Progenitor cell of endocrine pancreas (in vitro differentiated cells): ENCODE results near the gene EXOG. TPM values are rescaled to one million over a fixed set of nuclear protein-coding genes. Genes with fewer than 3 reads are reported as not detected.

Source experiments
- DNase-seq: peaks from one replicate; pipeline ENCODE4 v3.0.0; 2021; ENCODE audit warnings: low spot score; ENCODE audit not compliant: unreplicated experiment
- H3K27ac Mint-ChIP-seq: 2 replicates; pipeline ENCODE4 v1.8.0; 2021; ENCODE audit warnings: mild to moderate bottlenecking, moderate library complexity, mixed read lengths
- H3K27me3 Mint-ChIP-seq: 2 replicates; pipeline ENCODE4 v1.8.0; 2021; ENCODE audit warnings: mixed read lengths
- H3K36me3 Mint-ChIP-seq: 2 replicates; pipeline ENCODE4 v1.8.0; 2022; ENCODE audit warnings: mixed read lengths; ENCODE audit not compliant: insufficient read depth
- H3K4me1 Mint-ChIP-seq: 2 replicates; pipeline ENCODE4 v1.8.0; 2021; ENCODE audit warnings: low read depth, mixed read lengths
- H3K4me3 Mint-ChIP-seq: 2 replicates; pipeline ENCODE4 v1.8.0; 2021; ENCODE audit warnings: low read depth, mild to moderate bottlenecking, moderate library complexity, mixed read lengths
- H3K9me3 Mint-ChIP-seq: 2 replicates; pipeline ENCODE4 v1.8.0; 2021; ENCODE audit warnings: low read depth, mixed read lengths
- CTCF ChIP-seq: fragments of 200-600 bp; sonication (generic); IDR thresholded peaks from one replicate; pipeline ENCODE4 v1.5.0; 2021; ENCODE audit warnings: antibody characterized with exemption, mild to moderate bottlenecking; ENCODE audit not compliant: unreplicated experiment
- total RNA-seq: library from RNA; stranded (reverse); gene quantifications from 2 replicates; pipeline ENCODE4 v1.2.1, GENCODE V29; 2021

The EXOG gene
- total RNA-seq, 1 donor from 2014 or later: 15.2 TPM

GRCh38 chr3:38549082-38549481, 52.9 kb downstream of the EXOG start:
- no peak for DNase-seq
- Mint-ChIP-seq H3K36me3 (peaks cover 5% of the 10 kb centered on the region), H3K4me1 (peaks cover 9% of the 10 kb centered on the region), H3K27ac (no peak overlapping the region), H3K4me3 (no peak overlapping the region), H3K9me3 (no peaks in the 10 kb centered on the region), H3K27me3 (no peaks in the 10 kb centered on the region)
- no peak for TF ChIP-seq CTCF

DNA sequence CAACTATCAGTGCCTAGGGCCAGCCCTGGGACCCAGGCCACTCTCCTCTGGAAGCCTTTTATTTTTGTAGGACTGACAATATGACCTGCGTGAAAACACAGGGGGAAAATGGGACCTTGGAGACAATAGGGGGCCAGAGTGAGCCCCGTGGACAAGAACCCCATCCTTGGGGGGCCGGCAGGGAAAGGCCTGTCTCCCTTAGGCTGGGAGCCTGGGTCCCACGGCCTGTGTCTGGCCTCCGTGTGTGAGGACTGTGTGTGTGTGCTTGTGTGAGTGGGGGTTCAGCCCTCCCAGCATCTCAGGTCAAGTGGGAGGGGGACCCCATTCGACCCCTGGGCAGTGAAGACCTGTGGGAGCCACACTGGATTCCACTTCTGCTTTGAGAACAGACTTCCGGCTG, 53.3 kb downstream of the EXOG start:
- Mint-ChIP-seq H3K9me3 (no peaks in the 10 kb centered on the region), H3K27ac (no peak overlapping the region), H3K36me3 (peaks cover 5% of the 10 kb centered on the region), H3K4me3 (no peak overlapping the region), H3K4me1 (peaks cover 7% of the 10 kb centered on the region), H3K27me3 (no peaks in the 10 kb centered on the region)
- no peak for TF ChIP-seq CTCF
- DNase-seq: no peak

DNA sequence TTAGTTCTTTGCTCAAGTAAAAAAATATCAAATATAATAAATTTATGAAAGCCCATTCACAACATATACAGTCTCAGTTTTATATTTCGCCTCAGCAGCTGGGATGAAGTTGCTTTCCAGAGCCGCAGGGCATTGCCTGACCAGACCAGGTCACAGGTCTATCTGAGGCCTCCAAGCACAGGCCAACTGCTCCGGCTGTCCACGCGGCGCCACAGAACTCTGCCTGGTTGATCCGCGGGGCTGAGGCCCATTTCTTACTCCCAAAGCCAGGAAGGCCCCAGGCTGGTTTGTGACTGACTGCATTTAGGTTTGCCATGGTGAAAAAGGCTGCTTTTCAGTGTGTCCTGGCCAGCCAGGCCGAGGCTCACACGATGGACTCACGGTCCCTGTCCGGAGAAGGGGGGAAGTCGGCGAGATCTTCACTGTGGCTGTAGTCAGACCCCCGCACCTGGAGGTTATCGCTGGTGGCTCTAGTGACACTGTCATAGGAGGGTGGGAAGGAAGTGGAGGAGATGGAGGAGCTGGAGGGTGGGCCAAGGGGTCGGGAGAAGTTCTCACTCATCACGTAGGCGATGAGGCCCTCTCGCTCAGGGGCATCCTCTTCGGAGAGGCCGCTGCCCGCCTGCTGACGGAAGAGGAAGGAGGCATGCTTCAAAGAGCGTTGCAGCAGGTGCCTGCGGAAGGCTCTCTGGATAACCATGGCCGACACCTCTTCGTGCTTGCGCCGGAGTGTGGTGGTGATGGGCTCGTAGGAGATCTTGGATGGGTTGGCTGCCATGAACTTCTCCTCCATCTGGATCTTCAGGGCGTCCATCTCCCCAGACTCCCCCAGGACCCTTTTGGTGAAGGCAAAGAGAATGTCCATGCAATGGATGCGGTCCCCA, 54.1 kb downstream of the EXOG start:
- no peak for DNase-seq
- Mint-ChIP-seq H3K9me3 (no peaks in the 10 kb centered on the region), H3K4me3 (no peak overlapping the region), H3K27me3 (no peaks in the 10 kb centered on the region), H3K4me1 (peaks cover 7% of the 10 kb centered on the region), H3K36me3 (peaks cover 5% of the 10 kb centered on the region), H3K27ac (no peak overlapping the region)
- no peak for TF ChIP-seq CTCF

DNA sequence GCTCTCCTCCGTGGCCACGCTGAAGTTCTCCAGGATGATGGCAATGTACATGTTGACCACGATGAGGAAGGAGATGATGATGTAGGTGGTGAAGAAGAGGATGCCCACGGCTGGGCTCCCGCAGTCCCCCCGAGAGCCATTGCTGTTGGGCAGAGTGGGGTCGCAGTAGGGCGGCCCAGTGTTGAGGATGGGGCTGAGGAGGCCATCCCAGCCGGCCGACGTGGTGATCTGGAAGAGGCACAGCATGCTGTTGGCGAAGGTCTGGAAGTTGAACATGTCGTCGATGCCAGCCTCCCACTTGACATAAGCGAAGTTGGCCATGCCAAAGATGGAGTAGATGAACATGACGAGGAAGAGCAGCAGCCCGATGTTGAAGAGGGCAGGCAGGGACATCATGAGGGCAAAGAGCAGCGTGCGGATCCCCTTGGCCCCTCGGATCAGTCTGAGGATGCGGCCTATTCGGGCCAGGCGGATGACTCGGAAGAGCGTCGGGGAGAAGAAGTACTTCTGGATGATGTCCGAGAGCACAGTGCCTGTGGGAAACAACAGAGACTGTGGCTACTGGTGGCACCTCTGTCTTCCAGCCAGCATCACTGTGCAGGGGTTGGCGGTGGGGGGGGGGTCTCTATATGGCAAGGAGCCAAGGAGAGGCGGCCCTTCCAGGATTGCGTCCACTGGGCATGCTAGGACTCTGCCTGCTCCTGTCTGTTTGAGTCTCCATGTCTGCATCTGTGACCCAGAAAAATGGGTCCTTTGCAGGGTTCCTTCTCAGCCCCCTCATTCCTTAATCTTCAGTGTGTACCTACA, 55.1 kb downstream of the EXOG start:
- Mint-ChIP-seq H3K27me3 (no peaks in the 10 kb centered on the region), H3K4me1 (peaks cover 4% of the 10 kb centered on the region)
- no peak for DNase-seq

More for the DNA sequence above, 55.1 kb downstream of the EXOG start:
- H3K9me3 Mint-ChIP-seq: no peaks in the 10 kb centered on the region
- peaks cover 5% of the 10 kb centered on the region for H3K36me3 Mint-ChIP-seq
- no peak for TF ChIP-seq CTCF
- H3K4me3 Mint-ChIP-seq: no peak overlapping the region
- H3K27ac Mint-ChIP-seq: no peak overlapping the region
